HUES48 (cell line): Measurements from ENCODE around the gene MOB2.

Experiments used
- H3K27ac ChIP-seq: one replicate; pipeline ENCODE4 v1.7.0; 2013; ENCODE audit warnings: low read depth, low read length, inconsistent platforms
- H3K27me3 ChIP-seq: 2 replicates; pipeline ENCODE4 v1.6.1; 2013; ENCODE audit warnings: mild to moderate bottlenecking, low read length; ENCODE audit not compliant: control insufficient read depth, insufficient read depth
- H3K36me3 ChIP-seq: 2 replicates; pipeline ENCODE4 v1.6.1; 2013; ENCODE audit warnings: low read length; ENCODE audit not compliant: control insufficient read depth, insufficient read depth
- H3K4me1 ChIP-seq: 2 replicates; pipeline ENCODE4 v1.6.1; 2013; ENCODE audit warnings: mild to moderate bottlenecking, low read length; ENCODE audit not compliant: control insufficient read depth, insufficient read depth
- H3K4me3 ChIP-seq: 2 replicates; pipeline ENCODE4 v1.5.1; 2013; ENCODE audit warnings: mild to moderate bottlenecking, low read depth, low read length
- H3K9ac ChIP-seq: 2 replicates; pipeline ENCODE4 v1.6.1; 2013; ENCODE audit warnings: mild to moderate bottlenecking, low read depth, low read length, moderate library complexity
- H3K9me3 ChIP-seq: 2 replicates; pipeline ENCODE4 v1.6.1; 2013; ENCODE audit warnings: low read length; ENCODE audit not compliant: control insufficient read depth, insufficient read depth

Gene MOB2

GRCh38 chr11:1476940-1477736, 9.4 kb downstream of the MOB2 start:
- Histone ChIP-seq H3K9ac (no peak overlapping the region), H3K36me3 (peaks cover 7% of the 10 kb centered on the region; the same call in 1 of the 2 replicates), H3K27ac (no peak overlapping the region)

GRCh38 chr11:1475841-1476240, 10.7 kb downstream of the MOB2 start:
- H3K4me1 ChIP-seq, result no peaks in the 10 kb centered on the region
- H3K9me3 ChIP-seq, result no peaks in the 10 kb centered on the region
- no peak overlapping the region for H3K4me3 ChIP-seq
- no peak overlapping the region for H3K27ac ChIP-seq
- H3K36me3 ChIP-seq, result peaks cover 7% of the 10 kb centered on the region; the same call in 1 of the 2 replicates
- no peaks in the 10 kb centered on the region for H3K27me3 ChIP-seq
- no peak overlapping the region for H3K9ac ChIP-seq

More at GRCh38 chr11:1476940-1477736, 9.4 kb downstream of the MOB2 start:
- H3K4me3 ChIP-seq, result no peak overlapping the region
- H3K4me1 ChIP-seq, result no peaks in the 10 kb centered on the region
- no peaks in the 10 kb centered on the region for H3K9me3 ChIP-seq
- no peaks in the 10 kb centered on the region for H3K27me3 ChIP-seq

DNA sequence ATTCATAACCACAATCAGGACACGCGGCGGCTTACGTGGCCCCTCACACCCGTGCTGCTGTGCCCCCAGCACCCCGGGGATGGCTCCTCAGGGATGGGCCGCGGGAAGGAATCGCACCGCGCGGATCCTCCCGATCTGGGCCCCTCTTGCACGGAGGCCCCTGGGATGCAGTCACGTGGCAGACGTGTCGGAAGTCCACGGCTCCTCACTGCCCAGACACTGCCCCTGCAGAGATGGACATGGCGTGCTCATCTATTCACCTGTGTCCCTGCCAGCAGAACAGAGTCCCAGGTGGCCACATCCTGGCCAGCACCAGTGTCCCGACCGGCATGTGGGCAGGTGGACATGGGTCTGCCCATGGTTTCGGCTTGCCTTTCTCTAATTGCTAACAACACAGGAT, 12.8 kb downstream of the MOB2 start:
- H3K27ac ChIP-seq, result no peak overlapping the region
- peaks cover 2% of the 10 kb centered on the region; the same call in 1 of the 2 replicates for H3K36me3 ChIP-seq
- no peak overlapping the region for H3K4me3 ChIP-seq
- no peak overlapping the region for H3K9ac ChIP-seq
- H3K4me1 ChIP-seq, result no peaks in the 10 kb centered on the region
- H3K27me3 ChIP-seq, result no peaks in the 10 kb centered on the region
- H3K9me3 ChIP-seq, result no peaks in the 10 kb centered on the region

DNA sequence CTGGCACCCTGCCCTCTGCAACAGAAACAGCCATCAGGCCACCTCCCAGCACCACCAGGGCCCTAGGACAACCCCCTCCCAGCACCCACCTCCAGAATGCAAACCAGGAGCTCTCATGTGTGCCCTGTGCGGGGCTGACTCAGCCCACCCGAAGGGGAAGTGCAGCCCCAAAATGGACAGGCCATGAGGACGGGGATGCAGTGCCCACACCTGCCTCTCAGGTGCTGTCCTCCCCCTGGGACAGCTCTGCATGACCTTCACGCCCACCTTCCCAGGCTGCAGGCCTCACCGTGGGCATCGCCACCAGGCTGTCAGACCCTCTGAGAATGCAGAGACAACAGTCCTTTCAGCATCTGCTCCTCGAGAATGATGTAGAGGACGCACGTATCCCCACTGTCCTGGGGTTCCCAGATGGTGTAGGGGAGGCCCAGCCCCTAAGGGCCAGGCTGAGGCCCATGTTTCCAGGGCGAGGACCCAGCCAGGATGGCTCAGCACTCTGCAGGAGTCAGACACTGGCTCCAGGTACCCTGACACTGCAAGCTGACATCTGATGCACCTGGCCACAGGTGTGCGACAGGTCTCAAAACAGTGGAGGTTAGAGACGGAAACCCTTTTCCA, 13.5 kb downstream of the MOB2 start:
- H3K27ac ChIP-seq, result no peak overlapping the region
- no peaks in the 10 kb centered on the region for H3K27me3 ChIP-seq
- no peak overlapping the region for H3K9ac ChIP-seq
- no peaks in the 10 kb centered on the region for H3K4me1 ChIP-seq
- no peak overlapping the region for H3K4me3 ChIP-seq
- H3K36me3 ChIP-seq, result 0 out of 2 replicates have a peak, but pooled peaks cover 2% of the 10 kb centered on the region
- no peaks in the 10 kb centered on the region for H3K9me3 ChIP-seq

- Histone ChIP-seq H3K27ac (no peak overlapping the region), H3K36me3 (0 out of 2 replicates have a peak, but pooled peaks cover 2% of the 10 kb centered on the region), H3K4me3 (no peak overlapping the region), H3K27me3 (no peaks in the 10 kb centered on the region), H3K4me1 (no peaks in the 10 kb centered on the region), H3K9me3 (no peaks in the 10 kb centered on the region), H3K9ac (no peak overlapping the region)
Observed at GRCh38 chr11:1472180-1473005, 14.2 kb downstream of the MOB2 start.

GRCh38 chr11:1471736-1472135, 14.8 kb downstream of the MOB2 start:
- Histone ChIP-seq H3K36me3 (0 out of 2 replicates have a peak, but pooled peaks cover 2% of the 10 kb centered on the region), H3K9me3 (no peaks in the 10 kb centered on the region), H3K27me3 (no peaks in the 10 kb centered on the region), H3K4me1 (no peaks in the 10 kb centered on the region), H3K27ac (no peak overlapping the region), H3K9ac (no peak overlapping the region), H3K4me3 (no peak overlapping the region)

- Histone ChIP-seq H3K4me1 (no peaks in the 10 kb centered on the region), H3K9me3 (no peaks in the 10 kb centered on the region), H3K36me3 (0 out of 2 replicates have a peak, but pooled peaks cover 2% of the 10 kb centered on the region), H3K27ac (no peak overlapping the region), H3K27me3 (no peaks in the 10 kb centered on the region), H3K4me3 (no peak overlapping the region), H3K9ac (no peak overlapping the region)
Observed at GRCh38 chr11:1470681-1471611, 15.6 kb downstream of the MOB2 start.

DNA sequence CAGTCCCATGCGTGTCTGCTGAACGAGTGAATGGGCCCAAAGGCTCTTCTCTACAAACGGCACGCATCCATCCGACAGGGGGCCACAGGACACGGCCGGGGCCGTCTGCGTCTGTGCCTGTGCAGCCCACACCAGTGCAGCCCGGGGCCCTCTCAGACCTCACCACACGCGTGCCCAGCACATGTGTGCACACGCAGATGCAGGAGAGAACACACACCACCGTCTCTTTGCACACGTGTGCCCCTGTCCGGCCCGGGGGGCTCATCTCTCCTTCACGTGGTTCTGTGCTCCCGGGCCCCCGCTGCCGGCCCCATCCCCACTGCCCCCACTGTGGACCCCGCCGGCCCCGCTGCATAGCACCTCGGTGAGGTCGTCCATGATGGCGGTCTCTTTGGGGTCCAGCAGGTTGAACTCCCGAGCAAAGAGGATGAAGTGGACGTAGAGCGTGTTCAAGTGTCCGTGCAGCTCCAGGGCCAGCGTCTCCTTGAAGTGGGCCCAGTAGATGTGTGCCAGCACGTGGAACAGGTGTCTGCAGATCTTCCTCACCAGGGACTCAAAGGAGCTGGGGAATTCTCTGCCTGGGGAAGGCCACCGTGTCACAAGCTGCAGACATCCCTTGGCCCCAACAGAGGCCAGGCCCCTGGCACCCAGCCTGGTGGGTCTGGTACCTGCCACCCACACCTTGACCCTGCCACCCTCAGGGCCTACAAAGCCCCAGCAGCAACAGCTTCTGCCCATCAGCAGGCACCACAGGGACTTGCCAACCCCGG, 16.5 kb downstream of the MOB2 start:
- H3K4me1 ChIP-seq, result no peaks in the 10 kb centered on the region
- no peaks in the 10 kb centered on the region for H3K9me3 ChIP-seq
- no peak overlapping the region for H3K4me3 ChIP-seq
- no peaks in the 10 kb centered on the region for H3K27me3 ChIP-seq
- no peak overlapping the region for H3K9ac ChIP-seq
- H3K36me3 ChIP-seq, result 0 out of 2 replicates have a peak, but pooled peaks cover 2% of the 10 kb centered on the region
- H3K27ac ChIP-seq, result no peak overlapping the region

- H3K9ac ChIP-seq, result no peak overlapping the region
- H3K4me3 ChIP-seq, result no peak overlapping the region
- no peaks in the 10 kb centered on the region for H3K4me1 ChIP-seq
- H3K36me3 ChIP-seq, result 0 out of 2 replicates have a peak, but pooled peaks cover 2% of the 10 kb centered on the region
- no peaks in the 10 kb centered on the region for H3K9me3 ChIP-seq
- H3K27me3 ChIP-seq, result no peaks in the 10 kb centered on the region
- H3K27ac ChIP-seq, result no peak overlapping the region
Observed at GRCh38 chr11:1469287-1469910, 17.2 kb downstream of the MOB2 start.
